HepG2 (cell line): ENCODE data around the gene NACC2. TPM values are rescaled to one million over a fixed set of nuclear protein-coding genes. Genes with fewer than 3 reads are reported as not detected.

Experiments used
- ARID3A ChIP-seq: IDR thresholded peaks from 2 replicates; pipeline ENCODE4 v1.6.1; 2012; ENCODE audit warnings: low read depth, low read length, improper control_type of control experiment
- CHD2 ChIP-seq: IDR thresholded peaks from 2 replicates; pipeline ENCODE4 v1.6.1; 2011; ENCODE audit warnings: low read depth, low read length, improper control_type of control experiment
- DZIP1 ChIP-seq: sonication (generic); formaldehyde crosslinking; IDR thresholded peaks from 2 replicates; pipeline ENCODE4 v1.5.0; 2020; ENCODE audit warnings: mild to moderate bottlenecking, missing genetic modification reagents
- KLF12 ChIP-seq: sonication (generic); formaldehyde crosslinking; IDR thresholded peaks from 2 replicates; pipeline ENCODE4 v1.4.0; 2020; ENCODE audit warnings: missing genetic modification reagents, borderline replicate concordance
- MTERF4 ChIP-seq: sonication (generic); formaldehyde crosslinking; IDR thresholded peaks from 2 replicates; pipeline ENCODE4 v1.8.0; 2023; ENCODE audit warnings: mild to moderate bottlenecking, missing genetic modification reagents
- MTF1 ChIP-seq: sonication (generic); formaldehyde crosslinking; IDR thresholded peaks from 2 replicates; pipeline ENCODE4 v1.5.0; 2020; ENCODE audit warnings: missing genetic modification reagents
- MYC ChIP-seq: sonication (generic); formaldehyde crosslinking; IDR thresholded peaks from 2 replicates; pipeline ENCODE4 v1.9.0; 2021; ENCODE audit warnings: missing genetic modification reagents, borderline replicate concordance
- NCOR1 ChIP-seq: fragments of 200-600 bp; sonication (generic); IDR thresholded peaks from 2 replicates; pipeline ENCODE4 v1.7.0; 2017; ENCODE audit warnings: antibody characterized with exemption, low read length, borderline replicate concordance
- NFKB2 ChIP-seq: sonication (generic); formaldehyde crosslinking; IDR thresholded peaks from 2 replicates; pipeline ENCODE4 v1.4.0; 2020; ENCODE audit warnings: missing genetic modification reagents, borderline replicate concordance
- NONO ChIP-seq, 2 experiments: fragments of 450-650 bp in 1 of 2; sonication (generic) in 1 of 2; formaldehyde crosslinking in 1 of 2; IDR thresholded peaks in 1 of 2; conservative IDR thresholded peaks in 1 of 2; 2 replicates each; pipeline versions ENCODE4 v1.6.1 to v1.8.0; 2017 to 2022; ENCODE audit warnings: mild to moderate bottlenecking in 1 of 2, missing genetic modification reagents in 1 of 2, moderate library complexity in 1 of 2
- NR2C2 ChIP-seq: sonication (generic); formaldehyde crosslinking; IDR thresholded peaks from 2 replicates; pipeline ENCODE4 v1.4.0; 2020; ENCODE audit warnings: missing genetic modification reagents, mild to moderate bottlenecking, moderate library complexity, borderline replicate concordance
- RARA ChIP-seq: IDR thresholded peaks from 2 replicates; pipeline ENCODE4 v1.6.1; 2016; ENCODE audit warnings: missing genetic modification reagents, missing compliant biosample characterization
- SATB2 ChIP-seq: sonication (generic); formaldehyde crosslinking; IDR thresholded peaks from 2 replicates; pipeline ENCODE4 v1.5.0; 2020; ENCODE audit warnings: missing genetic modification reagents
- SMYD3 ChIP-seq: sonication (generic); formaldehyde crosslinking; IDR thresholded peaks from 2 replicates; pipeline ENCODE4 v1.8.1; 2023; ENCODE audit warnings: mild to moderate bottlenecking, missing genetic modification reagents
- THAP7 ChIP-seq: sonication (generic); formaldehyde crosslinking; IDR thresholded peaks from 2 replicates; pipeline ENCODE4 v1.8.1; 2023; ENCODE audit warnings: mild to moderate bottlenecking, missing genetic modification reagents
- ZFP36L2 ChIP-seq: sonication (generic); formaldehyde crosslinking; IDR thresholded peaks from 2 replicates; pipeline ENCODE4 v1.4.0; 2020; ENCODE audit warnings: missing genetic modification reagents
- ZFY ChIP-seq: sonication (generic); formaldehyde crosslinking; IDR thresholded peaks from 2 replicates; pipeline ENCODE4 v1.4.0; 2020; ENCODE audit warnings: missing genetic modification reagents
- ZFYVE20 ChIP-seq: sonication (generic); formaldehyde crosslinking; IDR thresholded peaks from 2 replicates; pipeline ENCODE4 v1.8.0; 2023; ENCODE audit warnings: low read depth, mild to moderate bottlenecking, moderate library complexity, missing genetic modification reagents, borderline replicate concordance
- ZNF274 ChIP-seq: sonication (generic); formaldehyde crosslinking; IDR thresholded peaks from 2 replicates; pipeline ENCODE4 v1.5.1; 2020; ENCODE audit warnings: mild to moderate bottlenecking, missing genetic modification reagents
- ZNF580 ChIP-seq: IDR thresholded peaks from 2 replicates; pipeline ENCODE4 v1.6.1; 2016; ENCODE audit warnings: low read depth, borderline replicate concordance
- ZNF589 ChIP-seq: sonication (generic); formaldehyde crosslinking; conservative IDR thresholded peaks from 2 replicates; pipeline ENCODE4 v1.8.0; 2022; ENCODE audit warnings: mild to moderate bottlenecking, moderate library complexity, missing genetic modification reagents
- ZNF703 ChIP-seq: sonication (generic); formaldehyde crosslinking; IDR thresholded peaks from 2 replicates; pipeline ENCODE4 v1.5.1; 2020; ENCODE audit warnings: missing genetic modification reagents, mild to moderate bottlenecking, moderate library complexity, borderline replicate concordance
- polyA plus RNA-seq, 8 experiments: library from polyadenylated mRNA; depleted of rRNA in 3 of 8; stranded (reverse) in 7 of 8; unstranded in 1 of 8; fragments of >200 nt; fragmentation: Illumina TruSeq in 4 of 8; extraction: Trizol in 4 of 8; gene quantifications; 2 replicates each; pipeline versions ENCODE4 v1.2.1 to v1.2.3, GENCODE V29; 2011 to 2016; ENCODE audit warnings: low read depth in 4 of 8, missing spikeins in 1 of 8, mixed read lengths in 1 of 8; ENCODE audit not compliant: insufficient read depth in 1 of 8
- total RNA-seq, 5 experiments: library from RNA; depleted of rRNA; stranded (reverse); fragments of >200 nt; fragmentation: Illumina TruSeq; extraction: Trizol; gene quantifications; 2 replicates each; pipeline ENCODE4 v1.2.3, GENCODE V29; 2016; ENCODE audit warnings: low read depth in 1 of 5

Gene NACC2
- total and polyA plus RNA-seq, 2 of the 13 experiments (the other 11 are each of a cell fraction or from before 2014, with no cell fraction given) = 5.9 to 12.3 TPM

DNA sequence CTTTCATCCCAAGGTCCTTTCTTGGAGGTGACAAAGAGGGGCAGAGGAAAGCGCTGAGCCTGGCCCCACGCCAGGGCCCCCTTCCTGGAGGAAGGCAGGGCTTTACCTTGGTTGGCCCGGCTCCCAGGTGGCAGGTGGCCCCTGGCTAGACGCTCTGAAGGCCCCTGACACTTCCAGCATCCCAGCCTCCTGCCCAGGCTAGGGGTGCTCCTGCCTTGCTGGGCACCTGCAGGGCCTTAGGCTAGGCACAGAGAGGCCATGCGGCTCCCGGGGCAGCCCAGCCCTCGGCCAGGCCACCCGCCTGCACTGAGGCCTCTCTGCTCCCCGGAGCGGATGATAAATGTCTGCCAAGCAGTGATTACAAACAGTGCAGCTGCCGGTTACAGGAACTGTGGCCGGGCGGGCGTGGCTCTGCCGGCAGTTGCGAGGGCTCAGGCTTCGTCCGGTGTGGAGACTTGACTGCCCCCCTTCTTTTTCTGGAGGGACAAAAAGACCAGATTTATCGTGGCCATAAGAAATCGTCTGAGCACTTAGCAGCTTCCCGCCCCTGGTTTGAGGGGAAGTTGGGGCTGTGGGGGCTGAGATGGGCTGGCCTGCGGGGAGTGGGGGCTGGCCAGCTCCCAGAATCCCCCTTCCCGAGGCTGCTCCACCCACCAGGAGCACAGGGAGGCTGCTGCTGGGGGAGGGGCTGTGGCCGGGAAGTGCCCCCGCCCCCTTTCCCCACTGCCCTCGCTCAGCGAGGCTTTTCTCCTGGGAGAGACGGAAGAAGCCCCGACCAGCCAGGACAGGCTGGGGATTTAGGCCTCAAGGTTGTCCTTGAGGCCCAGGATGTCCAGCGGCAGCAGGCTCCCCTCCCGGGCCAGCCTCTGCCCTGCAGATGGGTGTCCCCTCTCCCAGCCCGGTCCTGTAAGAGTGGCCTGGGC is 102.3 kb downstream of the NACC2 start (continued):
- no peak for TF ChIP-seq MTERF4 (CRISPR knock-in tag)
- peak; percentile 66 for TF ChIP-seq CHD2
- TF ChIP-seq MYC = peak; percentile 62
- peak; percentile 41; the same call in 1 of the 2 replicates for TF ChIP-seq THAP7 (CRISPR knock-in tag)
- 0 out of 2 replicates have a peak, but pooled peaks have one; percentile 21 for TF ChIP-seq ZNF589 (CRISPR knock-in tag)
- TF ChIP-seq ZNF274 (CRISPR knock-in tag) = no peak; the same call in 1 of the 2 replicates
- TF ChIP-seq ZFP36L2 (CRISPR knock-in tag) = no peak
- peak; percentile 32; the same call in 1 of the 2 replicates for TF ChIP-seq NCOR1
- 0 out of 2 replicates have a peak, but pooled peaks have one; percentile 21 for TF ChIP-seq DZIP1 (CRISPR knock-in tag)
- no peak for TF ChIP-seq ZNF703
- TF ChIP-seq NR2C2 (CRISPR knock-in tag) = 0 out of 2 replicates have a peak, but pooled peaks have one; percentile 35
- TF ChIP-seq RARA (CRISPR knock-in tag) = no peak; the same call in 1 of the 2 replicates
- TF ChIP-seq ZNF580 (CRISPR knock-in tag) = peak; percentile 83
- TF ChIP-seq KLF12 = peak; percentile 47; the same call in 1 of the 2 replicates
- TF ChIP-seq MTF1 (CRISPR knock-in tag) = no peak
- no peak for TF ChIP-seq NONO (IDR thresholded peaks at IDR 0.05)
- TF ChIP-seq NONO (CRISPR knock-in tag; conservative IDR thresholded peaks at IDR 0.05) = peak; percentile 79; the same call in 1 of the 2 replicates
- no peak for TF ChIP-seq SMYD3
- TF ChIP-seq ZFYVE20 (CRISPR knock-in tag) = no peak
- TF ChIP-seq ARID3A = no peak
- peak; percentile 90 for TF ChIP-seq ZFY
- TF ChIP-seq SATB2 (CRISPR knock-in tag) = no peak
- TF ChIP-seq NFKB2 (CRISPR knock-in tag) = peak; percentile 72; the same call in 1 of the 2 replicates
